HepG2 (cell line): ENCODE data around the gene YTHDF1. TPM values are rescaled to one million over a fixed set of nuclear protein-coding genes. Genes with fewer than 3 reads are reported as not detected.
A peak's percentile ranks its signal among the peaks of the same experiment; 100 is the strongest.

Experiments used
- CENPT ChIP-seq: sonication (generic); formaldehyde crosslinking; IDR thresholded peaks from 2 replicates; pipeline ENCODE4 v1.8.0; 2022; ENCODE audit warnings: low read depth, mild to moderate bottlenecking, moderate library complexity, missing genetic modification reagents
- HNRNPL ChIP-seq: fragments of 200-400 bp; formaldehyde crosslinking; IDR thresholded peaks from 2 replicates; pipeline ENCODE4 v1.6.1; 2017; ENCODE audit warnings: mild to moderate bottlenecking, low read depth, low read length
- HNRNPLL ChIP-seq: fragments of 200-400 bp; formaldehyde crosslinking; IDR thresholded peaks from 2 replicates; pipeline ENCODE4 v1.6.1; 2017; ENCODE audit warnings: mild to moderate bottlenecking, low read depth, low read length; ENCODE audit not compliant: poor library complexity, severe bottlenecking
- KIAA2018 ChIP-seq: sonication (generic); formaldehyde crosslinking; IDR thresholded peaks from 2 replicates; pipeline ENCODE4 v1.5.0; 2020; ENCODE audit warnings: mild to moderate bottlenecking, missing genetic modification reagents, borderline replicate concordance
- POLR2AphosphoS2 ChIP-seq: IDR thresholded peaks from 2 replicates; pipeline ENCODE4 v1.6.1; 2011; ENCODE audit warnings: low read depth, low read length, improper control_type of control experiment
- RXRB ChIP-seq: IDR thresholded peaks from 2 replicates; pipeline ENCODE4 v1.6.1; 2016; ENCODE audit warnings: borderline replicate concordance, missing genetic modification reagents, missing compliant biosample characterization
- TAF15 ChIP-seq: fragments of 200-400 bp; formaldehyde crosslinking; IDR thresholded peaks from one replicate; pipeline ENCODE4 v1.6.1; 2018; ENCODE audit warnings: mild to moderate bottlenecking, low read depth, low read length; ENCODE audit not compliant: poor library complexity, severe bottlenecking
- TEAD2 ChIP-seq: sonication (generic); formaldehyde crosslinking; IDR thresholded peaks from 2 replicates; pipeline ENCODE4 v1.9.0; 2021; ENCODE audit warnings: missing genetic modification reagents
- YEATS2 ChIP-seq: sonication (generic); formaldehyde crosslinking; IDR thresholded peaks from 2 replicates; pipeline ENCODE4 v1.4.0; 2020; ENCODE audit warnings: missing genetic modification reagents, borderline replicate concordance
- ZBTB46 ChIP-seq: sonication (generic); formaldehyde crosslinking; IDR thresholded peaks from 2 replicates; pipeline ENCODE4 v1.4.0; 2020; ENCODE audit warnings: mild to moderate bottlenecking, missing genetic modification reagents, borderline replicate concordance
- ZNF10 ChIP-seq: sonication (generic); formaldehyde crosslinking; IDR thresholded peaks from 2 replicates; pipeline ENCODE4 v1.4.0; 2020; ENCODE audit warnings: mild to moderate bottlenecking, low read depth, missing genetic modification reagents, borderline replicate concordance
- ZNF234 ChIP-seq: sonication (generic); formaldehyde crosslinking; conservative IDR thresholded peaks from 2 replicates; pipeline ENCODE4 v1.5.1; 2020; ENCODE audit warnings: mild to moderate bottlenecking, missing genetic modification reagents
- ZNF777 ChIP-seq: sonication (generic); formaldehyde crosslinking; IDR thresholded peaks from 2 replicates; pipeline ENCODE4 v1.4.0; 2020; ENCODE audit warnings: missing genetic modification reagents
- ZNF792 ChIP-seq: IDR thresholded peaks from 2 replicates; pipeline ENCODE4 v1.6.1; 2016
- ZNF850 ChIP-seq: sonication (generic); formaldehyde crosslinking; conservative IDR thresholded peaks from 2 replicates; pipeline ENCODE4 v1.9.0; 2021; ENCODE audit warnings: mild to moderate bottlenecking, missing genetic modification reagents
- polyA plus RNA-seq, 8 experiments: library from polyadenylated mRNA; depleted of rRNA in 3 of 8; stranded (reverse) in 7 of 8; unstranded in 1 of 8; fragments of >200 nt; fragmentation: Illumina TruSeq in 4 of 8; extraction: Trizol in 4 of 8; gene quantifications; 2 replicates each; pipeline versions ENCODE4 v1.2.1 to v1.2.3, GENCODE V29; 2011 to 2016; ENCODE audit warnings: low read depth in 4 of 8, missing spikeins in 1 of 8, mixed read lengths in 1 of 8; ENCODE audit not compliant: insufficient read depth in 1 of 8
- total RNA-seq, 5 experiments: library from RNA; depleted of rRNA; stranded (reverse); fragments of >200 nt; fragmentation: Illumina TruSeq; extraction: Trizol; gene quantifications; 2 replicates each; pipeline ENCODE4 v1.2.3, GENCODE V29; 2016; ENCODE audit warnings: low read depth in 1 of 5
- TF ChIP-seq, protein P1 (sequence below): sonication (generic); formaldehyde crosslinking; IDR thresholded peaks from 2 replicates; pipeline ENCODE4 v1.4.0; 2020; ENCODE audit warnings: missing genetic modification reagents, borderline replicate concordance
- TF ChIP-seq, protein P2 (sequence below): sonication (generic); formaldehyde crosslinking; IDR thresholded peaks from 2 replicates; pipeline ENCODE4 v1.4.0; 2020; ENCODE audit warnings: missing genetic modification reagents

Gene YTHDF1
- total and polyA plus RNA-seq, 2 of the 13 experiments (the other 11 are each of a cell fraction or from before 2014, with no cell fraction given), result 34.5 to 37.7 TPM

GRCh38 chr20:63173552-63174191, 42.3 kb downstream of the YTHDF1 start (continued):
- TF ChIP-seq ZBTB46 (no peak), HNRNPL (no peak), TAF15 (peak; percentile 21), KIAA2018 (no peak), ZNF234 (CRISPR knock-in tag) (no peak), CENPT (CRISPR knock-in tag) (no peak), YEATS2 (no peak), ZNF850 (CRISPR knock-in tag) (no peak), ZNF792 (CRISPR knock-in tag) (no peak), ZNF10 (CRISPR knock-in tag) (no peak), ZNF777 (CRISPR knock-in tag) (no peak), HNRNPLL (peak; percentile 16), POLR2AphosphoS2 (no peak), RXRB (no peak), TEAD2 (CRISPR knock-in tag) (no peak)
- TF ChIP-seq, protein P1, sequence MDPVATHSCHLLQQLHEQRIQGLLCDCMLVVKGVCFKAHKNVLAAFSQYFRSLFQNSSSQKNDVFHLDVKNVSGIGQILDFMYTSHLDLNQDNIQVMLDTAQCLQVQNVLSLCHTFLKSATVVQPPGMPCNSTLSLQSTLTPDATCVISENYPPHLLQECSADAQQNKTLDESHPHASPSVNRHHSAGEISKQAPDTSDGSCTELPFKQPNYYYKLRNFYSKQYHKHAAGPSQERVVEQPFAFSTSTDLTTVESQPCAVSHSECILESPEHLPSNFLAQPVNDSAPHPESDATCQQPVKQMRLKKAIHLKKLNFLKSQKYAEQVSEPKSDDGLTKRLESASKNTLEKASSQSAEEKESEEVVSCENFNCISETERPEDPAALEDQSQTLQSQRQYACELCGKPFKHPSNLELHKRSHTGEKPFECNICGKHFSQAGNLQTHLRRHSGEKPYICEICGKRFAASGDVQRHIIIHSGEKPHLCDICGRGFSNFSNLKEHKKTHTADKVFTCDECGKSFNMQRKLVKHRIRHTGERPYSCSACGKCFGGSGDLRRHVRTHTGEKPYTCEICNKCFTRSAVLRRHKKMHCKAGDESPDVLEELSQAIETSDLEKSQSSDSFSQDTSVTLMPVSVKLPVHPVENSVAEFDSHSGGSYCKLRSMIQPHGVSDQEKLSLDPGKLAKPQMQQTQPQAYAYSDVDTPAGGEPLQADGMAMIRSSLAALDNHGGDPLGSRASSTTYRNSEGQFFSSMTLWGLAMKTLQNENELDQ (CRISPR knock-in tag), result no peak
- TF ChIP-seq, protein P2, sequence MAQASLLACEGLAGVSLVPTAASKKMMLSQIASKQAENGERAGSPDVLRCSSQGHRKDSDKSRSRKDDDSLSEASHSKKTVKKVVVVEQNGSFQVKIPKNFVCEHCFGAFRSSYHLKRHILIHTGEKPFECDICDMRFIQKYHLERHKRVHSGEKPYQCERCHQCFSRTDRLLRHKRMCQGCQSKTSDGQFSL, result no peak
